ENCODE data around the gene FGR. TPM values are rescaled to one million over a fixed set of nuclear protein-coding genes. Genes with fewer than 3 reads are reported as not detected.

Gene FGR
- total and polyA plus RNA-seq, 5 experiments from 2014 or later: 1.8 to 69.5 (median 2.3) TPM

GRCh38 chr1:27668121-27668807 lies 33.3 kb upstream of the FGR start:
- Mint-ChIP-seq H3K9me3 (no peaks in the 10 kb centered on the region), H3K36me3 (peaks cover 0 to 22% (median 10%) of the 10 kb centered on the region in 3 donors), H3K27me3 (no peaks in the 10 kb centered on the region), H3K27ac (peak overlapping the region in 2 of 10 donors; percentile 67 to 85), H3K4me3 (peak overlapping the region in 2 of 10 donors; percentile 51 to 88), H3K4me1 (peaks cover 13 to 51% (median 42%) of the 10 kb centered on the region in 4 donors)
- ATAC-seq: no peak
- POLR2A ChIA-PET: interaction anchor here (1.2 kb wide), 1 partner anchor 50 kb away, joined by 3 read pairs; no protein-coding TSS in a partner anchor
- no peak for DNase-seq

DNA sequence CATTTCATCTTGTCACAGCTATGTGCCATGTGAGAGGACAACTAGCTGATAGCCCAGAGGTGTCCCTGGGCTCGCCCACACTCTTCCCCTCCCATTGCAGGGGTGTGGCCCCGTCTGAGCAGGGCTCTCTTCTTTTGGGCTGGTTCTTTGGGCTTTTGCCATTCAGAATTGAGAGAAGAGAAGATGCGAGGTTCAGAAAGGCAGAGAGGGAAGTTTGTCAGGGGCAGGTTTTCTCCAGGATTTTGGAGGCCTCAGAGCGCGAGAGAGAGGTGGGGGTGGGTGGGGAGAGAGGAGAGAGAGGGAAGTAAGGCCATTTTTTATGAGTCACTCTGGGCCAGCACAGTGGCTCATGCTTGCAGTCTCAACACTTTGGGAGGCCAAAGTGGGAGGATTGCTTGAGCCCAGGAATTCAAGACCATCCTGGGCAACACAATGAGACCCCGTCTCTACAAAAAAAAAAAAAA lies 31.8 kb upstream of the FGR start:
- no peak for DNase-seq
- POLR2A ChIA-PET: interaction anchor here (0.6 to 3.4 kb wide), 4 partner anchors 22 to 59 kb away, joined by 3 to 12 read pairs (median 4); no protein-coding TSS in a partner anchor
- no peak for ATAC-seq
- Mint-ChIP-seq H3K36me3 (peaks cover 0 to 22% (median 11%) of the 10 kb centered on the region in 3 donors), H3K27ac (peak overlapping the region in 1 of 10 donors; percentile 20), H3K9me3 (no peaks in the 10 kb centered on the region), H3K4me3 (no peak overlapping the region), H3K27me3 (no peaks in the 10 kb centered on the region), H3K4me1 (peaks cover 18 to 55% (median 45%) of the 10 kb centered on the region in 4 donors)

GRCh38 chr1:27666294-27666693 lies 31.3 kb upstream of the FGR start:
- no peak for ATAC-seq
- no peaks in the 10 kb centered on the region for H3K27me3 Mint-ChIP-seq
- no peak overlapping the region for H3K4me3 Mint-ChIP-seq
- H3K4me1 Mint-ChIP-seq: peaks cover 21 to 55% (median 46%) of the 10 kb centered on the region in 4 donors
- no peaks in the 10 kb centered on the region for H3K9me3 Mint-ChIP-seq
- DNase-seq: no peak
- peaks cover 0 to 22% (median 11%) of the 10 kb centered on the region in 3 donors for H3K36me3 Mint-ChIP-seq
- peak overlapping the region in 2 of 10 donors; percentile 53 to 58 for H3K27ac Mint-ChIP-seq
- POLR2A ChIA-PET: interaction anchor here (0.6 to 3.4 kb wide), 3 partner anchors 21 to 58 kb away, joined by 3 to 12 read pairs (median 4); no protein-coding TSS in a partner anchor

- POLR2A ChIA-PET: interaction anchor here (0.8 to 3.4 kb wide), 2 partner anchors 52 to 57 kb away, joined by 3 to 12 read pairs; no protein-coding TSS in a partner anchor
- ATAC-seq (no peak), DNase-seq (no peak)
- Mint-ChIP-seq H3K4me3 (no peak overlapping the region), H3K27ac (peak overlapping the region in 2 of 10 donors; percentile 27 to 30), H3K27me3 (no peaks in the 10 kb centered on the region), H3K36me3 (peaks cover 0 to 22% (median 11%) of the 10 kb centered on the region in 3 donors), H3K4me1 (peaks cover 31 to 55% (median 48%) of the 10 kb centered on the region in 4 donors), H3K9me3 (no peaks in the 10 kb centered on the region)
Measured at GRCh38 chr1:27665016-27665651, 30.1 kb upstream of the FGR start.

DNA sequence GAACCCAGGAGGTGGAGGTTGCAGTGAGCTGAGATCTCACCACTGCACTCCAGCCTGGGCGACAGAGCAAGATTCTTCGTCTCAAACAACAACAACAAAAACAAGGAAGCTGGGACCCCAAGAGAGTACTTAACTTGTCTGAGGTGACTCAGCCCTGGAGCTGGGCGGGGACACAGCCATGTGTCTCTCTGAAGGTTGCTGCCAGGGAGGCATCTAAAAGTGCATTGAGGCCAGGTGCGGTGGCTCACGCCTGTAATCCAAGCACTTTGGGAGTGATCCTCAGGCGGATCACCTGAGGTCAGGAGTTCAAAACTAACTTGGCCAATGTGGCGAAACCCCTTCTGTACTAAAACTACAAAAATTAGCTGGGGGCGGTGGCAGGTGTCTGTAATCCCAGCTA lies 29.3 kb upstream of the FGR start:
- H3K4me1 Mint-ChIP-seq: peaks cover 32 to 52% (median 46%) of the 10 kb centered on the region in 4 donors
- POLR2A ChIA-PET: interaction anchor here (3.4 kb wide), 1 partner anchor 56 kb away, joined by 12 read pairs; no protein-coding TSS in a partner anchor
- ATAC-seq: no peak

DNA sequence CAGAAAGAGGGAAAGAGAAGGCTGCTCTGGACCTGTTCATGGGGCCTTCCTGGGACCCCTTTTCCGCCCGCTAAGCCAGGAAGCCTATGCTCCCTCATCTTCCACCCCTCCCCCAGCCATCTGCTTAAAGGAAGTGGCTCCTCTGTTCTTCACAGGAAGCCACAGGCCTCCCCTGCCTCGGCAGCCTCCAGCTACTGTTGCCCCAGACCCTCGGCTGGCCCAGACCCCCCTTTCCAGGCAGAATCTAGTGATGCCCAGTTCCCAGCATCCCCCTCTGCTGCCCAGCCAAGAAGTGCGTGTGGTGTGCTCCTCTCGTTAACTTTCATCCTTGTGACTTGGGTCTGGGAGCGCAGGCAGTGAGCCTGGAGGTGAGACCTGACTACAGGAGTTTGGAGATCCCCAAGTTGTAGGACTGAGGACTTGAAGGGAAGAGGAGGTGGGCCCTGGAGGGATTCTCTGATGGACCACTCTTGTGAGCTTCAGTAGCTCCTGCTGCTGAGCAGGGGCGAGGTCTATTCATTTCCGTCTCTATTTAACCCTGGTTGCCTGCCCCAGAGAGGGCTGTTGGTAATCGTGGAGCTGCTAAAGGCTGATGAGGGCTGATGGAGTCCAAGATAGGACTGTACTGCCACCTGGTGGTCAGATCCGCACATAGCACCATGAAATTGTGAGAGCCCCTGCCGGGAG lies 27.9 kb upstream of the FGR start:
- H3K4me3 Mint-ChIP-seq: peak overlapping the region; percentile 76 to 92 (median 88)
- no peaks in the 10 kb centered on the region for H3K9me3 Mint-ChIP-seq
- H3K27me3 Mint-ChIP-seq: no peaks in the 10 kb centered on the region
- H3K27ac Mint-ChIP-seq: peak overlapping the region; percentile 90 to 100 (median 99)
- POLR2A ChIA-PET: interaction anchor here (0.7 to 8.4 kb wide), 26 partner anchors 9 to 668 kb away, joined by 3 to 263 read pairs (median 6); partner anchors contain the start of genes AHDC1, FAM76A, GPR3 and IFI6
- peak; percentile 79 to 95 (median 90) for DNase-seq
- peaks cover 0 to 19% (median 9%) of the 10 kb centered on the region in 3 donors for H3K36me3 Mint-ChIP-seq
- peak; percentile 75 for ATAC-seq
- peaks cover 36 to 58% (median 50%) of the 10 kb centered on the region in 4 donors for H3K4me1 Mint-ChIP-seq

More for the DNA sequence above, 29.3 kb upstream of the FGR start:
- Mint-ChIP-seq H3K36me3 (peaks cover 0 to 22% (median 11%) of the 10 kb centered on the region in 3 donors), H3K27me3 (no peaks in the 10 kb centered on the region), H3K9me3 (no peaks in the 10 kb centered on the region), H3K27ac (no peak overlapping the region), H3K4me3 (no peak overlapping the region)
- DNase-seq: no peak

- Mint-ChIP-seq H3K27me3 (no peaks in the 10 kb centered on the region), H3K36me3 (peaks cover 0 to 16% (median 6%) of the 10 kb centered on the region in 3 donors), H3K9me3 (no peaks in the 10 kb centered on the region), H3K4me3 (peak overlapping the region; percentile 76 to 92 (median 88)), H3K4me1 (peaks cover 36 to 56% (median 48%) of the 10 kb centered on the region in 4 donors), H3K27ac (peak overlapping the region; percentile 90 to 100 (median 99))
- no peak for ATAC-seq
- POLR2A ChIA-PET: interaction anchor here (0.6 to 8.4 kb wide), 20 partner anchors 10 to 667 kb away, joined by 3 to 263 read pairs (median 7); partner anchors contain the start of genes AHDC1, FAM76A, GPR3 and IFI6
- DNase-seq: no peak
Measured at GRCh38 chr1:27662261-27662660, 27.3 kb upstream of the FGR start.

- ATAC-seq (no peak), DNase-seq (no peak)
- peak overlapping the region; percentile 95 to 100 (median 98) for H3K27ac Mint-ChIP-seq
- peak overlapping the region; percentile 39 to 98 (median 73) for H3K4me3 Mint-ChIP-seq
- peaks cover 36 to 55% (median 48%) of the 10 kb centered on the region in 4 donors for H3K4me1 Mint-ChIP-seq
- H3K9me3 Mint-ChIP-seq: no peaks in the 10 kb centered on the region
- POLR2A ChIA-PET: interaction anchor here (0.6 to 8.4 kb wide), 12 partner anchors 10 to 415 kb away, joined by 3 to 263 read pairs (median 12); partner anchors contain the start of genes AHDC1 and IFI6
- peaks cover 0 to 11% (median 4%) of the 10 kb centered on the region in 3 donors for H3K36me3 Mint-ChIP-seq
- H3K27me3 Mint-ChIP-seq: no peaks in the 10 kb centered on the region
Measured at GRCh38 chr1:27661412-27662075, 26.6 kb upstream of the FGR start.

GRCh38 chr1:27660300-27660835 lies 25.4 kb upstream of the FGR start:
- Mint-ChIP-seq H3K27ac (peak overlapping the region; percentile 95 to 100 (median 98)), H3K36me3 (peaks cover 0 to 3% (median 1%) of the 10 kb centered on the region in 3 donors), H3K27me3 (no peaks in the 10 kb centered on the region), H3K4me1 (peaks cover 38 to 58% (median 49%) of the 10 kb centered on the region in 4 donors), H3K4me3 (peak overlapping the region; percentile 78 to 98 (median 92)), H3K9me3 (no peaks in the 10 kb centered on the region)
- POLR2A ChIA-PET: interaction anchor here (0.6 to 8.4 kb wide), 8 partner anchors 10 to 244 kb away, joined by 3 to 263 read pairs (median 6); partner anchors contain the start of genes AHDC1, FAM76A and WASF2
- DNase-seq: no peak
- ATAC-seq: no peak

GRCh38 chr1:27659497-27660299 lies 24.7 kb upstream of the FGR start:
- ATAC-seq: peak; percentile 70 to 74
- Mint-ChIP-seq H3K27me3 (no peaks in the 10 kb centered on the region), H3K4me3 (peak overlapping the region; percentile 78 to 98 (median 92)), H3K36me3 (peaks cover 0 to 3% (median 0%) of the 10 kb centered on the region in 3 donors), H3K27ac (peak overlapping the region; percentile 95 to 100 (median 98)), H3K9me3 (no peaks in the 10 kb centered on the region), H3K4me1 (peaks cover 42 to 64% (median 49%) of the 10 kb centered on the region in 4 donors)
- peak; percentile 75 to 92 (median 80) for DNase-seq
- POLR2A ChIA-PET: interaction anchor here (0.8 to 8.4 kb wide), 11 partner anchors 9 to 360 kb away, joined by 3 to 263 read pairs (median 3); partner anchors contain the start of genes AHDC1, FAM76A and WASF2

All from naive thymus-derived CD8-positive, alpha-beta T cell (primary cell).